Tibial nerve (tissue), 3 donors: Measurements from ENCODE around the gene CFAP46.

Experiments used
- POLR2A ChIP-seq, 2 donors: fragments of 450-650 bp; IDR thresholded peaks; one replicate each; pipeline ENCODE4 v1.6.1; 2017; ENCODE audit warnings: antibody characterized with exemption in 2 of 2, mild to moderate bottlenecking in 2 of 2, moderate library complexity in 2 of 2
- TF ChIP-seq, protein P1 (sequence below), 5 experiments: fragments of 200-600 bp in 3 of 5; fragments of 450-650 bp in 2 of 5; sonication (generic) in 3 of 5; IDR thresholded peaks; one replicate each; pipeline ENCODE4 v1.5.1; 2016 to 2019; ENCODE audit warnings: antibody characterized with exemption in 5 of 5, mild to moderate bottlenecking in 3 of 5, moderate library complexity in 2 of 5

DNA sequence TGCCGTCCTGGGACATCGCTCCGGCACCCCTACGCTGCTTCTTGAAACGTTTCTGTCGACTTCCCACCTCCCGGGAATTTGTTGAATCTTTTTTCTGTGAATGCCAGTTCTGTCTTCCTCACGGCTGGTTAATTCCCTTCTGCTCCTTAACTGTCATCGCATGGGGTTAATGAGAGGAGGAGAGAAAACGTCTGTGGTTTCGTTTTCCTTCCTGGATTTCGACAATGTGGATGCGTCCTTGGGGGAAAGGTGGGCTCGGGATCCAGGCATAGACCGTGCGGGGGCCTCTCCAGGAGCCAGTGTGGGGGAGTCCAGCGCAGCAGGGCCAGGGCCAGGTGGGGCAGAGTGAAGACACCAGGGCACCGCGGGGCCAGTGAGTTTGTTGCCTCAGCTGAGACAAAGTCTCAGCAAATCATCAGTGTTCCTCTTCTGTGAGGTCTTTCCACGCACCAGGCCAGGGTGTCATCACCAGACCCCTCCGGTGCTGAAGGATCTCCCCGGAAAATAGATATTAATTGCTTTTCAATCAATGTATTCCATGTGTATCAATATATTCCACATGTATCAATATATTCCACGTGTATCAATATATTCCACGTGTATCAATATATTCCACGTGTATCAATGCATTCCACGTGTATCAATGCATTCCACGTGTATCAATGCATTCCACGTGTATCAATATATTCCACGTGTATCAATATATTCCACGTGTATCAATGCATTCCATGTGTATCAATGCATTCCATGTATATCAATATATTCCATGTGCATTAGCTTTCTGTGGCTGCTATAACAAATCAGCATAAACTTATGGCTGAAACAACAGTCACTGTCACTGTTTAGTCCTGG, 33.7 kb upstream of the CFAP46 start:
- TF ChIP-seq, protein P1, sequence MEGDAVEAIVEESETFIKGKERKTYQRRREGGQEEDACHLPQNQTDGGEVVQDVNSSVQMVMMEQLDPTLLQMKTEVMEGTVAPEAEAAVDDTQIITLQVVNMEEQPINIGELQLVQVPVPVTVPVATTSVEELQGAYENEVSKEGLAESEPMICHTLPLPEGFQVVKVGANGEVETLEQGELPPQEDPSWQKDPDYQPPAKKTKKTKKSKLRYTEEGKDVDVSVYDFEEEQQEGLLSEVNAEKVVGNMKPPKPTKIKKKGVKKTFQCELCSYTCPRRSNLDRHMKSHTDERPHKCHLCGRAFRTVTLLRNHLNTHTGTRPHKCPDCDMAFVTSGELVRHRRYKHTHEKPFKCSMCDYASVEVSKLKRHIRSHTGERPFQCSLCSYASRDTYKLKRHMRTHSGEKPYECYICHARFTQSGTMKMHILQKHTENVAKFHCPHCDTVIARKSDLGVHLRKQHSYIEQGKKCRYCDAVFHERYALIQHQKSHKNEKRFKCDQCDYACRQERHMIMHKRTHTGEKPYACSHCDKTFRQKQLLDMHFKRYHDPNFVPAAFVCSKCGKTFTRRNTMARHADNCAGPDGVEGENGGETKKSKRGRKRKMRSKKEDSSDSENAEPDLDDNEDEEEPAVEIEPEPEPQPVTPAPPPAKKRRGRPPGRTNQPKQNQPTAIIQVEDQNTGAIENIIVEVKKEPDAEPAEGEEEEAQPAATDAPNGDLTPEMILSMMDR (IDR thresholded peaks at IDR 0.05) = no peak
- no peak for TF ChIP-seq POLR2A (IDR thresholded peaks at IDR 0.05)
